ENCODE data around the gene MRPS18A. TPM values are rescaled to one million over a fixed set of nuclear protein-coding genes. Genes with fewer than 3 reads are reported as not detected.

The MRPS18A gene
- total and polyA plus RNA-seq, 2 experiments from 2014 or later = 58.6 to 62.7 TPM

- H3K4me2 ChIP-seq = peak overlapping the region; percentile 30; the same call in 1 of the 2 replicates
- TF ChIP-seq STAT1 (IDR thresholded peaks at IDR 0.05; ENCODE audit: unreplicated experiment) (no peak), NANOG (IDR thresholded peaks at IDR 0.05; ENCODE audit: borderline replicate concordance) (no peak), ZNF331 (CRISPR knock-in tag; IDR thresholded peaks at IDR 0.05; ENCODE audit: low read depth) (no peak), EZH2phosphoT487 (IDR thresholded peaks at IDR 0.05; ENCODE audit: unreplicated experiment) (no peak), POLR2AphosphoS5 (IDR thresholded peaks at IDR 0.05; ENCODE audit: low read depth) (no peak)
- H3K4me3 ChIP-seq = no peak overlapping the region
- H3K27ac ChIP-seq (ENCODE audit: low read depth) = no peak overlapping the region; the same call in 1 of the 2 replicates
- no peaks in the 10 kb centered on the region for H3K36me3 ChIP-seq (ENCODE audit: insufficient read depth)
- H3K27me3 ChIP-seq (ENCODE audit: insufficient read depth) = no peaks in the 10 kb centered on the region
- Mint-ChIP-seq H3K27ac (peak overlapping the region; percentile 89), H3K36me3 (ENCODE audit: low read depth) (no peaks in the 10 kb centered on the region), H3K4me1 (peaks cover 70% of the 10 kb centered on the region), H3K9me3 (no peaks in the 10 kb centered on the region; the same call in 2 of the 3 replicates), H3K27me3 (ENCODE audit: insufficient read depth, low read depth, poor library complexity) (peaks cover 11% of the 10 kb centered on the region), H3K4me3 (peak overlapping the region; percentile 24; the same call in 1 of the 3 replicates)
- no peaks in the 10 kb centered on the region; the same call in 1 of the 2 replicates for H3F3A ChIP-seq (replicated peaks; ENCODE audit: low read depth)
- DNase-seq (ENCODE audit: low spot score) (no peak), ATAC-seq (no peak)
- peaks cover 62% of the 10 kb centered on the region for H3K4me1 ChIP-seq (ENCODE audit: insufficient read depth)
- H2AFZ ChIP-seq = peak overlapping the region; percentile 74
- no peaks in the 10 kb centered on the region for H4K20me1 ChIP-seq (replicated peaks; ENCODE audit: insufficient read depth)
- no peaks in the 10 kb centered on the region for H3K79me2 ChIP-seq (replicated peaks; ENCODE audit: insufficient read depth)
- no peaks in the 10 kb centered on the region for H3K9me2 ChIP-seq (ENCODE audit: insufficient read depth)
These were observed 12.1 kb upstream of the MRPS18A start for GRCh38 chr6:43699564-43700186.

GRCh38 chr6:43698584-43699349 is 11.2 kb upstream of the MRPS18A start:
- Mint-ChIP-seq H3K4me1 (peaks cover 66% of the 10 kb centered on the region), H3K27me3 (ENCODE audit: insufficient read depth, low read depth, poor library complexity) (peaks cover 11% of the 10 kb centered on the region), H3K4me3 (no peak overlapping the region; the same call in 2 of the 3 replicates), H3K27ac (peak overlapping the region; percentile 89), H3K9me3 (no peaks in the 10 kb centered on the region; the same call in 2 of the 3 replicates), H3K36me3 (ENCODE audit: low read depth) (no peaks in the 10 kb centered on the region)
- H3K9me2 ChIP-seq (ENCODE audit: insufficient read depth) = no peaks in the 10 kb centered on the region
- H4K20me1 ChIP-seq (replicated peaks; ENCODE audit: insufficient read depth) = no peaks in the 10 kb centered on the region
- no peak for ATAC-seq
- peak; percentile 27 for DNase-seq (ENCODE audit: low spot score)
- H3F3A ChIP-seq (replicated peaks; ENCODE audit: low read depth) = no peaks in the 10 kb centered on the region; the same call in 1 of the 2 replicates
- peak overlapping the region; percentile 74 for H2AFZ ChIP-seq
- peak overlapping the region; percentile 30; the same call in 1 of the 2 replicates for H3K4me2 ChIP-seq
- no peaks in the 10 kb centered on the region for H3K27me3 ChIP-seq (ENCODE audit: insufficient read depth)
- H3K27ac ChIP-seq (ENCODE audit: low read depth) = no peak overlapping the region
- H3K36me3 ChIP-seq (ENCODE audit: insufficient read depth) = no peaks in the 10 kb centered on the region
- H3K79me2 ChIP-seq (replicated peaks; ENCODE audit: insufficient read depth) = no peaks in the 10 kb centered on the region
- H3K4me3 ChIP-seq = no peak overlapping the region
- H3K4me1 ChIP-seq (ENCODE audit: insufficient read depth) = peaks cover 54% of the 10 kb centered on the region
- TF ChIP-seq CREB1 (CRISPR knock-in tag; IDR thresholded peaks at IDR 0.05; ENCODE audit: low read depth) = no peak
- TF ChIP-seq STAT1 (IDR thresholded peaks at IDR 0.05; ENCODE audit: unreplicated experiment) = no peak
- TF ChIP-seq POLR2AphosphoS5 (IDR thresholded peaks at IDR 0.05; ENCODE audit: low read depth) = no peak
- no peak for TF ChIP-seq ZNF331 (CRISPR knock-in tag; IDR thresholded peaks at IDR 0.05; ENCODE audit: low read depth)
- TF ChIP-seq REST (IDR thresholded peaks at IDR 0.05; ENCODE audit: unreplicated experiment) = no peak
- no peak for TF ChIP-seq ETS1 (IDR thresholded peaks at IDR 0.05)
- TF ChIP-seq CTCF (conservative IDR thresholded peaks at IDR 0.05; ENCODE audit: low read depth in 2 of 2) = no peak
- no peak for TF ChIP-seq ZNF114 (CRISPR knock-in tag; IDR thresholded peaks at IDR 0.05)
- no peak for TF ChIP-seq EZH2 (IDR thresholded peaks at IDR 0.05; ENCODE audit: low read depth, unreplicated experiment)

Measured in GM23338 (cell line).